Measurements from ENCODE around the gene MICU1.
A peak's percentile ranks its signal among the peaks of the same experiment; 100 is the strongest.
"Not testable (repeated sequence)": the region's sequence is repeated elsewhere in the genome, so short reads cannot be mapped to it uniquely, and the experiment has no call there.

MICU1 gene

DNA sequence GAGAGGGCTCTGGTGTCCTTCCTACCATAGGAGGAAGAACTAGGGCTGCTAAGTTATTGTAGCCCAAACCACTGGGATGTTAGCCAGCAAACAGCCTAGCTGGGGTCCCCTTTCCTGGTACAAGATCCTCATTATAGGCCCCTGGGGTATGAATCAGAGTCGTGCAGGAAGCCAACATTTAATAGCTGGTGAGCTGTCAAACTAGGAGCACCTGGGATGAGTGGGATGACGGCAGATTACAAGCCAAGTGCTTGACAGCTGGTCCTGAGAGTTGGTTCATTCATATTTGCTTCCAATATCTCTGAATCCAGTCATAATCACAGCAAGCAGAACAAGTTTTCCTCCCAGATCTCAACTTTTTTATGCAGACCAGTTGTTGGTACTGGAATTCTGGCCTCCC, 246.1 kb downstream of the MICU1 start:
- no peak for DNase-seq

DNA sequence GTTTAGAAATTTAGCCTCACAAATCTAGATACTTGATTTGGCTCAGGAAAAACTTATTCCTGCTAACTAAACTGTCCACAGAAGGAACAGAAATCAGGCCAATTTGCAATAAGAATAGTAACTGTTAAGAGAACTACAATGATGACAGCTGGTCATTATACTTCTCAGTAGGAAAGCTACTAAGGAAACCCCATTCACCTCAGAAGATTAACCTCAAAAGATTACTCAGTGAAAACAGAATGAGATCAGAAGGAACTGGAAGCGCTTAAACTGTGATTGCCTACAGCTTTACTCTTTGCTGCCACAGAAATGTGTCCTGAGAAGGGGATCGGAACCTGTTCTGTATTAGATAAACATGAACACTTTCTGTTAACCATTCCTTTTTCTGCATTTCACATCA, 246.8 kb downstream of the MICU1 start:
- no peak for DNase-seq

DNA sequence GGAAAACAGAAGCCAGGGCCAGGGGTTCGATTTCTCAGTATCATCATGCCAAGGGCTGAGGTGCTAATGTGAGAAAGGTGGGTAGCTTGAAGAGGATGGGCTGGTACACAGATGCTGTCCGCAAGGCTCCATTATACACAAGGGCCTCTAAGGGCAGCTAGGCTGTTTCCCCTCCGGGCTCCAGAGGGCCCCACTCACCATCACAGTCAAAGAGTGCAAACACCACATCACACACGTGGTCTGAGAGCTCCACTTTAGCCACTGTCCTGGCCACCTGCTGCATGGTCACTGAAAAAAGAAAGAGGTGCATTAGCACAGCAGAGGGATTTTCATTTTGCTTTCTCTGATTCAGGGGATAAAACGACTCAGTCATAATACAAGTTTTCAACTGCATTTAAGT, 250.3 kb downstream of the MICU1 start:
- DNase-seq, result no peak

DNA sequence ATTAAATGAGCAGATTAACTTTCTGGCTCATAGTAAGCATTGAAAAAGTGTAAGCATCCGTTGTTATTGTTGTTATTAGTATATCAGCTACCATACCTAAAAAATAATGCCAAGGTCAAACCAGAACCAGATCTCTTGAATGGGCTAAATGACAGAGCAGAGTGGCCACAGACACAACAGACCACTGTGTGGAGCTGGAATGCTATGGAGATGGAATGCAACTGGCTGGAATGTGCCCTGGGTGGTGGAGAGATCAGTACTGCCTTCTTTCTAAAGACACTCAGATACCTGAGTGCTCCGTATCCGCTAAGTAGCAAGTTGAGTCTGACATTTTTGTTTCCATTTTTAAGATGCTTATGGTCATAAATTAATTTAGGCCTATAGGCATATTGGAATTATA, 250.7 kb downstream of the MICU1 start:
- DNase-seq, result no peak

DNA sequence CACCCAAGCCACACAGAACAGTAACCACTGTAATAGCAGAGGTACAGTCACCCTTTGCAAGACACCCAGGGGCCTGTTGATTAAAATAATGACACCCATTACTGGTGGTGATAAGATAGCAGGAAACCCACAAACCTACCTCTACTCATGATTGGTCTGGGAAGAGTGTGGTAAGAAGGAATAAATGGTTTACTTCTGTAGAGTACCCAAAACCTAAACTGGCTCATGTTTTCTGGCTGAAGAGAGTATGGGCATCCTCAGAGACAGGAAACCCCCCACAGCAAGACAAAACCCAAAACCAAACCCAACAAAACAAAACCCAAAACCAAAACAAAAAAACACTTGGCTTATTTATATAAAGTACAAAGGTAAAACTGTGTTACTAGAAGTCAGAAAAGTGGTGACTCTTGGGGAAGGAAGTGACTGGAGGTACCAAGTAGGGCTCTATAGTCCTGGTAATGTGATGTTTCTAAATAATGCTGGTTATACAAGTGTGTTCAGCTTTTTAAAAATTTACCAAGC, 255.6 kb downstream of the MICU1 start:
- DNase-seq, result no peak

DNA sequence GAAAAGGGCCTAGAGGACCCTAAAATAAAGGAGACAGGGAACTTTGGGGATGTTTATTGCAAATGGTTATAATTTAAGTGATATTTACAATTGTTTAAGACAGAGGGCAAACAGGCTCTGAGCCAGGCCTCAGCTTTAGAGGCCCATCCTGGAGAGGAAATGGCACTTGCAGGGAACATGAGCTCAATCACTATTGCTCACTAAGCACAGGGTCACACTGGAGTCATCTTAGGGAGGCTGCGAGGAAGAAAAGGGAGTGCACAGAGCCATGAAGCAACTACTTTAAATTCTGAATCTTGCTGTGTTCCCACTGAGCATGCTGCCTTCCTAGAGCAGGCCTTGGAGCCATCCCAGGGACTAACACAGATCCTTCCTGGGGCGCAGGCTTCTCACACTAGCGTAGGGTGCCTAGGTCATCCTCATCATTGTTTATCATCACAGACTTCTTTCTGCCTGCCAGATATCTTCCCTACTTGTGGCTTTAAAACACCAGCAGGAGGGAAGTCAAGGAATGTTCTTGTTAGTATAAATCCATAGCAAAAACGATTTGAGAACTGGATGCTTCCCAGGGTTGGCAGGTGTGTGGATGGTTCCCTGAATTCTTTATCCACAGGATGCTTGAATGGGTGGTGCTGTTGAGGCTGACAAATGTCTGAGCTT, 258.4 kb downstream of the MICU1 start:
- no peak for DNase-seq

DNA sequence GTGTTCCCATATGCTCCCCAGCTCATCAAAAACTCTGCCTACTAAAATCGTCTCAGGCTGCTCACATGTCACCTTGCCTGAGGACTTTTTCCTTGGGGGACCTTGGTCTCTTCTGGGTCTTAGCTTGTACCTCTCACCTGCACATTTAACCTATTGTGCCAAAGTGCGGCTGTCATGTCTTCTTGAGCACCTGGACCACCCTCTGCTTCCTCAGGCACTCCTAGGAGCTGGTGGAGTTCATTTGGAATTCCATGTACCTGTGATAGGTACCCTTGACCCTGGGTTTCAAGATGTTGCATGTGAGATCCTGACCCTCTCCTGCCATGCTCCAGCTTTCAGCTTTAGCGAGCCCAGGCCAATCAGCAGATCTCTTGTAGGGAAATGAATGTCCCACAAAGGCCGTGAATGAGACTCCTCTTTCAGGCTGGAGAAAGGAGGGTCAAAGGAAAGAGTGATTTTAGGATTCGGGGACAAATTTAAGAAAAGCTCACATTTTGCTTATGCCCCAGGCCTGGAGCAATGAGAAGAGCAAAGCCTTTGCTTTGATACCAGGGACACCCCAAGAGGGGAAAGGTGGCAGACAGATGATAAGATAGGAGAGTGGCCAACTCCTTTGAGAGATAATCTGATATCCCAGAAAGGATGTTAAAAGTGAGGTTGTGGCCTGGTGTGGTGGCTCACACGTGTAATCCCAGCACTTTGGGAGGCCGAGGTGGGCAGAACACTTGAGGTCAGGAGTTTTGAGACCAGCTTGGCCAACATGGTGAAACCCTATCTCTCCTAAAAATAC, 260.6 kb downstream of the MICU1 start:
- no peak for DNase-seq

DNA sequence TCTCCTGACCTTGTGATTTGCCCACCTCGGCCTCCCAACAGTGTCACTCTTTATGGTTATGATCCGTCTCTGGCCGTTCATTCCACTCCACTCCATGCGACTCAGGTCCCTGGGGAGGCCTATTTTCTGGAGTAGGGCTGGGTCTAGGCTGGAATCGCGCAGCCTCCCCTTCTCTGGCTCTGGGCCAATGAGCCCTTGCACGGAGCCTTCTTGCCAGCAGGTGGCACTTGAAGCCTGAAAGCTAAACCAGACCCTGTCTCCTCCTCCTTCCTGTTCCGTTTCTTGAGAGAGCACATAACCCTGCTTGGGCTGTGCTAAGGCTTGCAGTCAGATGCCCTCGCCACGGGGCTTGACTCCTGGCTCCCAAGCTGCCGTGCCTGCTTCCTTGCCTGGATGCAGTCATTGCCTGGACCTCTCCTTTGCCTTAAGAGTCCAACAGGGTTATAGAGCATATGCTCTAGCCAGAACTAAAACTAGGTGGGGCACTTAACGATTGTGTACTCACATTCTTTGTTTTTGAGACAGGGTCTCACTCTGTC, 261.6 kb downstream of the MICU1 start:
- DNase-seq, result peak; percentile 90

DNA sequence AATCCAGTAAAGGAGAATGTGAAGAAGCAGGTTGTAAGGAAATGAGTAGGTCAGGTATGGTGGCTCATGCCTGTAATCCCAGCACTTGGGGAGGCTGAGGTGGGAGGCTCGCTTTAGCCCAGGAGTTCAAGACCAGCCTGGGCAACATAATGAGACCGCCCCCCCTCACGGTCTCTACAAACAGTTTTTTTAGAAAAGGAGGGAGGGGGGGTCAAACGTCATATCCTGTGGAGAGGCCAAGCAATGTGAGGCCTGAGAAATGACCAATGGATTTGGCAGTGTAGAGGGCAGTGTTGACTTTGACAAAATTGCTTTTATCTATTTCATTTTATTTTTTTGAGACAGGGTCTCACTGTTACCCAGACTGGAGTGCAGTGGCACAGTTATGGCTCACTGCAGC, 268.9 kb downstream of the MICU1 start:
- no peak for DNase-seq

DNA sequence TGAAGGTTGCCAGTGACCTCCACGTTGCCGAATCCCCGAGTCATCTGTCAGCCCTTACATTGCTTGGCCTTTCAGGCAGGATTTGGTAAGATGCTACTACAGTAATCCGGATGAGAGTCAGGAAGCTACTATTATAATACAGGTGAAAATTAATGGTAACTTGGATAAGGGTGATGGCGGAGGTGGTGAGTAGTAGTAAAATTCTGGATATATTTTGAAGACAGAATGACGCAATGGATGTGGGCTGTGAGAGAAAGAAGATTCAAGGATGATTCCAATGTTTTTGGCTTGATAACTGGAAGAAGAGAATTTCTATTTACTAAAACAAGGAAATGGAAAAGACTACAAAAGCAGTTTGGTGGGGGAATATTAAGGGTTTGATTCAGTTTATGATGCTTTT, 269.8 kb downstream of the MICU1 start:
- DNase-seq, result no peak

DNA sequence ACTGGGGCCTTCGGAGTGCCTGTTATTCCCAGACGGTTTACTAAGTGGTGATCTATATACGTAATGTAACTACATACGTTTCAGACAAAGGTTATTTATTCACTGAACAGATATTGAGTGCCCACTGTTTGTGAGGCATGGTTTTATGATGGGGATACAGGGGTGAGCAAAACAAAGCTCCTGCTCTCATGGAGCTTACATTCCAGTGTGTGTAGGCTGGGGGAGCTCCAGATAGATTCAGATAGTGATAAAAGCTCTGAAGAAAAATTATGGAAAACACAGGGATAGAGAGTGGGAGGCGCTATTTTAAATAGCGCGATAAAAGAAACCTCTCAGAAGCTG, 270.7 kb downstream of the MICU1 start:
- no peak for DNase-seq

DNA sequence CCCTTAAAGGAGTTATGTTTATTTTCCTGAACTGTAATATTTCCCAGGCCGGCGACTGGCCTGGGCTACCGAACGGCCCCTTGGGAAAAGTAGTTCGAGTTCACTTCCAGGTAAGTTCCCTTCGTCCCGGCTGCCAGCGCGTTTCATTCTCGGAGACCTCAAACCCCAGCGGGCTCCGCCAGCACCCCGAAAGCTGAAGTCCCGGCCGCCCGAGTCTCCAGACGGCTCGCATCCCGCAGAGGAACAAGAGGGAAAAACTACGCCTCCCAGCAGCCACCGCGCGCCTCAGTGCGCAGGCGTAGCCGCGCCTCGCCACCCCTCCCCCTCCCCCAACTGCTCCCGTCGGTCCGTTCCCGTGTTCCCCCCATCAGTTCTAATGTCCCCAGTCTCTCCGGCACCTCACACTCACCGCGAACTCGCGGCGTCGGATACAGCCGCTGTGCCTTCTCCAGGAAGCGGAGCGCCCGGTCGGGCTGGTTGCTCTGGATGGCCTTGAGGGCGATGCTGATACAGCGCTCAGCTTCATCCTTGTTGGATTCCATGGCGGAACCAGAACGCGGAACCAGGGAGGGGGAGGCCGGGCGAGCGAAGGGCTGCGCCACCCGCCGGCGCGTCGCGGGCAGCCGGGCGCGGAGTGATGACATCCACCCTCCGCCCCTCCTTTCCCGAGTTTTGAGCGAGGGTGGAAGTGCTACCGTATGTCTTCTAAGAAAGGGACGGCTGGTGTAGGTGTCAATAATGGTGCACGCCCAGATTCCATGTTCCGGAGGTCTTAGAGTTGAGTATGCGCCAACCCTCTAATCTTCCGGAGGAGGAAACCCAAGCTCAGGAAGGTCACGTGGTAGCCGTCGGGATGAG, 271.3 kb downstream of the MICU1 start, which contains the start of gene DNAJB12:
Gene DNAJB12 (minus strand): TSS at position 564 of the 858 bp plus-strand sequence. CDS start 22 bp downstream, at position 542.
- peak; percentile 79 for DNase-seq

DNA sequence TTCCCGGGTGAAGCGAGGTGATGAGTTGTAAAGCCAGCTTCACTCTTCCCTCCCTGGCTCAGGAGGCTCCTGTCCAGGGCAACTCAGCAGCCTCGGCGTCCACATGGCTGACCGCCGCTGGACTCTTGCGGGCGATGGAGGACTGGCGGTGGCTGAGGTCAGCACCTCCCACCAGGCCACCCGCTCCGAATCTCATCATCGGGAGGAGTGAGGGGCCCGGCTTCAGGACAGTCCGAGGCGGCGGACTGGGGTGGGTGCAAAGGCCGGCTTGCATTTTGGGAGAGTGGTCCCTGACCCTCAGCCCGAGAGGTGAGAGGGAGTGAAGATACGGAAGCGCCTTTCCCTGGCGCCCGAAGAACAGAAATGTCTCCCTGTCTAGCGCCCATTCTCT, 271.9 kb downstream of the MICU1 start:
- no peak for DNase-seq

DNA sequence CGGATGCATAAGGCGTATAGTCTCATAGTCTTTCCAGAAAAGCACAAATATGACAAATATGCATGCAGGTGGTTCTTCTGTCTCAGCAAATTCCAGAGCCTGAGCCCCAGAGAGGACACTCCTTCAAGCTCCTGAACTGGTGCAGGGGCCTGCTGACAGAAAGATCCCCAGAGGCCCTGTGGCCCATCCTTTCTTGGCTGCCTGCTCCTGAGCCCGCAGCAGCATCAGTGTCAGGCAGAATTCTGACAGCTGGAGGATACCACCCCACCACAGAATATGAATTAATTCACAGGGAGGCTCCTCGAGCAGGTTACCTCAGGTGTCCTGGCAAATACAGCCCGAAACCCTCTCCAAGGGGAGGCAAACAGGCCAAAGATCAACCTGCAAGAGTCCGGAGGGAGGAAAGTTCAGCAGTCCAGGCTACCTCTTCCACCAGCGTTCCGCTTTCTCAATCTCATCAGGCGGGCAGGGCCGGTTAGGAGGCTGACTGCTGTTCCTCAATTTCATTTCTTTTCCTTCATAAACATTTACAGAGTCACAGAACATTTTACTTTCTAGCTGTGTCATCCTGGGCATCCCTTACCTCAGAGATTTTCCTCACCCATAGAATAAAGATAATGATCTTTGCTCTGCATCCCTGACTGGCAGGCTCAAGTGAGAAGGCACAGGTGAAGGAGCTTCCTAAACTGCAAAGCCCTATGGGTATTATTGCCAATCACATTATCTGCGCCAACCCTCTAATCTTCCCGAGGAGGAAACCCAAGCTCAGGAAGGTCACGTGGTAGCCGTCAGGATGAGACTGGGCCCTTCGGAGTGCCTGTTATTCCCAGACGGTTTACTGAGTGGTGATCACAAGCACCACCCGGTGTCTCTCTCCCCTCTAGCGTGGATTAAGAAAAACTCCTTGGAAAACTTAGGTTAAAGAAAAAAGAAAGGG, 272.6 kb downstream of the MICU1 start:
- peak; percentile 28 for DNase-seq

DNA sequence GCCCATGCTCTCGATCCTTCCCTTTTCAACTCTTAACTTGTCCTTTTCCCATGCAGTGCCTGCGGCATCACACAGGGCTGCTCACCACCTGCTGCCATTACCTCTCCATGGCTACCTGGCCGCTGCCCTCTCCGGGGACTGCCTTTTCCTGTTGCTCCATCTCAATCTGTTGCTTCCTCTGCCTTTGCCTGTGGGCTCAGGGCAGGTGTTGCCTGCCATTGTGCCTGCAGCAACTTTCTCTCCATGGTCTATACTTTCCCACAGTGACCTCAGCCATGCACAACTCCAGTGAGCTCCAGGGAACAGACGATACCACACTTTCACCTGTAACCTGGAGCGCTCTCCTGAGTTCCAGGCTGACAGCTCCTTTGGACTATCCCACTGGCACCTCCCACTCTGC, 274.4 kb downstream of the MICU1 start:
- DNase-seq, result no peak

DNA sequence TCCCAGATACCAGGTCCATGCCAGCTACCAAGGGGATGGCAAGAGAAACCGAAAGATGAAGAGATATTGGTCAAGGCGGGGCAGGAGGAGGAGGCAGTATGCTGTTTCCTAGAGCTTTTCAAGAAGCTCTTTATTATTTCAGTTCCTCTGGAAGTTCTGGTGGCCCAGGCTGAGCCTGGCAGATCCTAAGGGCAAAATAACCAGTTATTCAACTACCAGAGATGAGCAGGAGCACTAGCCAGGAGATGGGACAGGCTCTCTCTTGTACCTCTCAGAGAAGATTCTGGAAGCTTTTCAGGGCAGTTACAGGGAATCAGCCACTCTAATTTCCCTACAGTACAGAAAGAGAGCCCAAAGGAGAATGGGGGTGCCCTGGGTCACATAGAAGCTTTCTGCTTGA, 276.4 kb downstream of the MICU1 start:
- DNase-seq, result no peak

DNA sequence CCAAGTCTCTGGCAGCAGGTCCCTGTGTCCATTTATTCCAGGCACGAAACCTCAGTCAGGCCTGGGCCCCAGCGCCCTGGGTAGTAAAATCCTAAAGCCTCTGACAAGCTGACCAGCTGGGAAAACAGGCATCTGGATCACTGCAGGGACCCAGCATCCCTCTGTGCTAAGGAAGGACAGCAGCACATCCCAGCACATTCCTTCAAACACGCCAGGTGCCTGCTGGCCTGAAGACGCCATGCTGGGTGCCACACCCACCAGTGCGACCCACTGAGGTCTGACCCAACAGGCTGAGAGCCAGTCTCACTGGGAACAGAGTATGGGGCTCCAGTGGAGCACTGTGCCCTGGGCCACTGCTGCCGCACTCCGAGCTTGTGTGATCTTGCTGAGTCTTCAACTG, 277.6 kb downstream of the MICU1 start:
- no peak for DNase-seq

DNA sequence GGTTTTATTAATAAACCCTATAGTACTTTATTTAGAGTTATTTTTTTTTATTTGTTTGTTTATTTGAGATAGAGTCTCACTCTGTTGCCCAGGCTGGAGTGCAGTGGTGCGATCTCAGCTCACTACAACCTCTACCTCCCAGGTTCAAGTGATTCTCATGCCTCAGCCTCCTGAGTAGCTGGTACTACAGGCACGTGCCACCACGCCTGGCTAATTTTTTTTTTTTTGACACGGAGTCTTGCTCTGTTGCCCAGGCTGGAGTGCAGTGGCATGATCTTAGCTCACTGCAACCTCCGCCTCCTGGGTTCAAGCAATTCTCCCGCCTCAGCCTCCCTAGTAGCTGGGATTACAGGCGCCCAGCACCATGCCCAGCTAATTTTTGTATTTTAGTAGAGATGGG, 279.8 kb downstream of the MICU1 start:
- not testable (repeated sequence) for DNase-seq

DNA sequence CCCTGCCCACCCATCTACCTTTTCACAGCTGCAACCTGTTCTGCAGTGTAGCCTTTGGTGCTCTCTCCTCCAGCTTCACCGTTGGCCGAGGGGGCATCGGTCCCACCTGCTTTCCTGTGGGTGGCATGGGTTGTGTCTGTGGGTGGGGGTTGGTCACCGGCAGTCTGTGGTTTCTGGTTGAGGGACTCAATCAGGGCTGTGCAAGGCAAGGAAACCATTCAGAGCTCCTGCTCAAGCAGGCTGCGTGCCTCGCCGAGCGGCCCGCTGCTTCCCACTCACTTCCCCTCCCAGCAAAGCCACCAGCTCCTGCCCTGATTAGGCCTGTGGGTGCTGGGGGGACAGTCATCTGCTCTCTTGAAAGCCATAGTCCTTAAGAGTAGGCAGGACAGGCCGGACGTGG, 280.9 kb downstream of the MICU1 start:
- DNase-seq, result no peak

DNA sequence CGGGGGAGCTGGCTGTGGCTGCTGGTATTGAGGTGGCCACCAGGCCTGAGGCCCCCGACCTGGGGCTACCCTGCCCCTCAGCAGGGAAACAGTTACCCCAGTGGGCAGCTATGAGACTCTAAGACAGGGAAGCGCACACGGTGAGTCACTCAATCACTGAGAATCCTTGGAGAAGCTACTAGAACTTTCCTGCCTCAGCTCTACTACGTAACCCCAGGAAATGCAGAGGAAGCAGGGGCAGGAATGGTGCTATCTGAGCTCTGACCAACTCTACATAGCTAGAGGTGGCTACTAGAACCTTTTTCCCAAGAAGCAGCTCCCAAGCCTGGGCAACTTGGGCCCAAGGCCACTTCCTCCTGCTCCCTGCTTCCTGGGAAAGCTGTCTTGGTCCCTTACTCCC, 283.0 kb downstream of the MICU1 start:
- DNase-seq, result no peak

DNA sequence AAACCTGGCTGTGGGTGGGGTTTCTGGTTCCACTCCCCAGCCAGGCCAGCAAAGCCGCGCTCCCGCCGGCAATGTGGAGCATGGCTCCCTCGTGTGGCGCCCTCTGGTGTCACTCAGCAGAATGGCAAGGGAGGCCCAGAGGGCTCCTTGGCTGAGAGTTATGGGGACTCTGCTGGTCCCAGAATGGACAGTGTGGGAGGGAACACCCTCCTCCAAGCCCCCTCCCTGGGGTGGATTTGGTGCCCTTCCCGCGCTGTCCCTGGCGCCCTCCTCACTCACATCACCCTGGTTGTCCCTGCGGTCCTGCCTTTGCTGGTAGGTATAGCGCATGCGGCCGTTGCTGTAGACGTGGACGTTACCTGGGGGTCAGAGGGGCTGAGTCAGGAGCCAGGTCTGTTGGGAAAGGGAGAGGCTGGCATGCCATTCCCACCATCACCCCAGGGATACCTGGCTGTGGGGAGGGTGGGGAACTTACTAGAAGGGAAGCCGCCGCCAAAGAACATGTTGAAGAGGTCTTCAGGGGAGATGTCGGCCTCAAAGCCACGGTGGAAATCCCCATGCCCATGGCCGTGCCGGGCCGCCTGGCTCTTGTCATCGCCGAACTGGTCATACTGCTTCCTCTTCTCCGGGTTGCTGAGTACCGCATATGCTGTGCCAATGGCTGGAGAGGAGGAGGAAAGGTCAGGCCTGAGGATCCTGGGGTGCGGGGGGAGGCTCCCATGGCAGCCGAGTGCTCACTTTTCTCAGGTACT, 285.2 kb downstream of the MICU1 start:
- DNase-seq, result no peak
